ENCODE measurements around the gene C17orf113.

DNA sequence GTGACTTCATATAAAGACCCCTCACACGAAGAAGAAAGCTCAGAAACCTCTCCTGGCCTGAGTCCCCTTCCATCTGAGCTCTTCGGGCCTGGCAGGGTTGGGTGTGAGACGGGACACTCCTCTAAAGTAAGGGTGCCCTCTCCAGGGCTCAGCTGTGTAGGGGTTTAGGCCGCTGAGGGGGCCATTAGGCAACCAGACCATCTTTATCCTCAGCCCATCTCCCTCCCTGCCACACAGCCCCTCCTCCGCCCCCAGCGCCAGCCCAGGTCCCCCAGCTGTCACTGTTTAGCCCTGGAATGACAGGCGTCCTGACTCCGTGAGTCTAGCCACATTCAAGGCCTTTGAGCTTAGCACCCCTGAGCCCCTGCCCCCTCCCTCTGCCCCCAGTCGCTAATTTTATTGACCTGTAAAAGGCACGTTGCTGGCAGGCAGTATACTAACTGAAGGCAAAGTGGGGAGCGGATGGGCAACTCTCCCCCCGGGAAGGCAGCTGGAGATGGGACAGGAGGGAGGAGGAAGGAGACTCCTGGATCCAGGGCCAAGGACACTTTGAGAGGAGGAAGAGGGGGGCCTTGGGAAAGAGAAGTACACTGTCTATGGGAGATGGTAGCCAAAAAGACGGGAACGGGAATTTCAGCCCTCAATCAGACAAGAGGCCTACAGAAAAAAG lies 48.5 kb upstream of the C17orf113 start:
- TF ChIP-seq, protein P1, sequence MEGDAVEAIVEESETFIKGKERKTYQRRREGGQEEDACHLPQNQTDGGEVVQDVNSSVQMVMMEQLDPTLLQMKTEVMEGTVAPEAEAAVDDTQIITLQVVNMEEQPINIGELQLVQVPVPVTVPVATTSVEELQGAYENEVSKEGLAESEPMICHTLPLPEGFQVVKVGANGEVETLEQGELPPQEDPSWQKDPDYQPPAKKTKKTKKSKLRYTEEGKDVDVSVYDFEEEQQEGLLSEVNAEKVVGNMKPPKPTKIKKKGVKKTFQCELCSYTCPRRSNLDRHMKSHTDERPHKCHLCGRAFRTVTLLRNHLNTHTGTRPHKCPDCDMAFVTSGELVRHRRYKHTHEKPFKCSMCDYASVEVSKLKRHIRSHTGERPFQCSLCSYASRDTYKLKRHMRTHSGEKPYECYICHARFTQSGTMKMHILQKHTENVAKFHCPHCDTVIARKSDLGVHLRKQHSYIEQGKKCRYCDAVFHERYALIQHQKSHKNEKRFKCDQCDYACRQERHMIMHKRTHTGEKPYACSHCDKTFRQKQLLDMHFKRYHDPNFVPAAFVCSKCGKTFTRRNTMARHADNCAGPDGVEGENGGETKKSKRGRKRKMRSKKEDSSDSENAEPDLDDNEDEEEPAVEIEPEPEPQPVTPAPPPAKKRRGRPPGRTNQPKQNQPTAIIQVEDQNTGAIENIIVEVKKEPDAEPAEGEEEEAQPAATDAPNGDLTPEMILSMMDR (IDR thresholded peaks at IDR 0.05) = no peak
- TF ChIP-seq ZFX (IDR thresholded peaks at IDR 0.05; ENCODE audit: borderline replicate concordance) = no peak

Measured in 22Rv1 (cell line).